ENCODE results near the gene PLK2. TPM values are rescaled to one million over a fixed set of nuclear protein-coding genes. Genes with fewer than 3 reads are reported as not detected.

Gene PLK2
- total RNA-seq, 4 donors from 2014 or later, result 5.6 to 21.9 (median 10.6) TPM

- H3K9me3 ChIP-seq, result no peaks in the 10 kb centered on the region
- ATAC-seq (no peak), DNase-seq (no peak)
- no peak overlapping the region for H3K4me3 ChIP-seq
- H3K4me1 ChIP-seq, result no peaks in the 10 kb centered on the region
- H3K27ac ChIP-seq, result no peak overlapping the region
- H3K36me3 ChIP-seq, result peaks cover 3 to 41% of the 10 kb centered on the region in 2 donors
- intact Hi-C loops (cut with DNase I; ENCODE audit: low total_unique reads), result no loop called here
- in situ Hi-C loops (cut with MboI; ENCODE audit: low sequenced_read_pairs in 4 of 4), result loop anchor here in 3 of 4 donors (5.0 to 25.0 kb wide), 5 partner anchors 566 to 1541 kb away; partner anchors contain the start of gene SETD9 (in 1 of the 3)
- no peak for TF ChIP-seq CTCF (IDR thresholded peaks at IDR 0.05 in 4 of 5, conservative IDR thresholded peaks at IDR 0.05 in 1 of 5)
- TF ChIP-seq POLR2A (IDR thresholded peaks at IDR 0.05), result no peak
- H3K27me3 ChIP-seq, result no peaks in the 10 kb centered on the region
These were observed 6.6 kb downstream of the PLK2 start for GRCh38 chr5:58453306-58453705.

DNA sequence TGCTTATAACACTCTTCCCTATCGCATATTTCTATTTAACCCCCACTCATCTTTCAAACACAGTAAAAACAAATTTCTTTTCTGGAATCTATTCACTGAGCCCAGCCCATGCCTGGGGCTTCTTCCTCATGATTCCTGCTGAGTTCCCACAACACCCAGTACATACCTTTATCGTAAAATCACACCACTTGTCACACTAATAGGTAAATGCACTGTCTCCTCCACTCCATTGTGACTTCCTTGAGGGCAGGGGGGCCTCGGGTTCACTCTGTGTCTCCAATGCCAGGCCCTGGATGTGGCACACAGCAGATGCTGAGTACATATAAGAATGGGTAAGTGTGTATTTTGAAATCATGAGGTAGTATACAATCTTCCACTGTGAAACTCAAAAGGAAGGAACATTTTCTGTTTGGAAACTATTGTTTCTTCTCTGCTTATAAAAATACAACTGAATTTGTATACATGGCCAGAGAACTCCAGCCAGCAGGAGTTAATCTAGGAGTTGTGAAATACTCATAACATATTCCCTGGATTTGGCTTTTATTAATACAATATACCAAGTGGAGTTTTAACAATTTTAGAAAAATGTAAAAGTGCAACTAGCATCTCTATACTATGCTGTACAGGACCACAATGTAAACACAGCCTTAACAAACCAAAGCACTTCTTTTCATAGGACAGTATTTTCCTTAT lies 7.2 kb downstream of the PLK2 start:
- H3K9me3 ChIP-seq, result no peaks in the 10 kb centered on the region
- TF ChIP-seq CTCF (IDR thresholded peaks at IDR 0.05 in 4 of 5, conservative IDR thresholded peaks at IDR 0.05 in 1 of 5) (no peak), POLR2A (IDR thresholded peaks at IDR 0.05) (no peak)
- H3K27me3 ChIP-seq, result no peaks in the 10 kb centered on the region
- H3K4me3 ChIP-seq, result no peak overlapping the region
- H3K36me3 ChIP-seq, result peaks cover 3 to 41% of the 10 kb centered on the region in 2 donors
- ATAC-seq, result no peak
- intact Hi-C loops (cut with DNase I; ENCODE audit: low total_unique reads), result no loop called here
- no peak for DNase-seq
- in situ Hi-C loops (cut with MboI; ENCODE audit: low sequenced_read_pairs in 4 of 4), result loop anchor here in 3 of 4 donors (5.0 to 25.0 kb wide), 5 partner anchors 565 to 1540 kb away; partner anchors contain the start of gene SETD9 (in 1 of the 3)
- H3K4me1 ChIP-seq, result no peaks in the 10 kb centered on the region
- H3K27ac ChIP-seq, result no peak overlapping the region

GRCh38 chr5:58451732-58452565 lies 7.9 kb downstream of the PLK2 start:
- intact Hi-C loops (cut with DNase I; ENCODE audit: low total_unique reads), result no loop called here
- in situ Hi-C loops (cut with MboI; ENCODE audit: low sequenced_read_pairs in 4 of 4), result loop anchor here in 3 of 4 donors (5.0 to 25.0 kb wide), 5 partner anchors 565 to 1540 kb away; partner anchors contain the start of gene SETD9 (in 1 of the 3)
- TF ChIP-seq CTCF (IDR thresholded peaks at IDR 0.05 in 4 of 5, conservative IDR thresholded peaks at IDR 0.05 in 1 of 5) (no peak), POLR2A (IDR thresholded peaks at IDR 0.05) (no peak)
- no peaks in the 10 kb centered on the region for H3K4me1 ChIP-seq
- H3K27me3 ChIP-seq, result no peaks in the 10 kb centered on the region
- no peaks in the 10 kb centered on the region for H3K9me3 ChIP-seq
- ATAC-seq, result no peak
- peaks cover 3 to 37% of the 10 kb centered on the region in 2 donors for H3K36me3 ChIP-seq
- no peak overlapping the region for H3K4me3 ChIP-seq
- H3K27ac ChIP-seq, result no peak overlapping the region
- DNase-seq, result no peak

GRCh38 chr5:58450811-58451629 lies 8.9 kb downstream of the PLK2 start:
- no peaks in the 10 kb centered on the region for H3K27me3 ChIP-seq
- intact Hi-C loops (cut with DNase I; ENCODE audit: low total_unique reads) (no loop called here), in situ Hi-C loops (cut with MboI; ENCODE audit: low sequenced_read_pairs in 4 of 4) (loop anchor here in 3 of 4 donors (5.0 to 25.0 kb wide), 5 partner anchors 564 to 1539 kb away; partner anchors contain the start of gene SETD9 (in 1 of the 3))

More at GRCh38 chr5:58450811-58451629, 8.9 kb downstream of the PLK2 start:
- TF ChIP-seq POLR2A (IDR thresholded peaks at IDR 0.05) (no peak), CTCF (IDR thresholded peaks at IDR 0.05 in 4 of 5, conservative IDR thresholded peaks at IDR 0.05 in 1 of 5) (no peak)
- no peak overlapping the region for H3K4me3 ChIP-seq
- no peak overlapping the region for H3K27ac ChIP-seq
- H3K9me3 ChIP-seq, result no peaks in the 10 kb centered on the region
- no peak for ATAC-seq
- no peaks in the 10 kb centered on the region for H3K4me1 ChIP-seq
- H3K36me3 ChIP-seq, result peaks cover 3 to 28% of the 10 kb centered on the region in 2 donors
- DNase-seq, result no peak
